ENCODE data around the gene MTA3.

The MTA3 gene

GRCh38 chr2:42653039-42653438 lies 84.6 kb downstream of the MTA3 start:
- no peaks in the 10 kb centered on the region for H3K9me2 ChIP-seq (replicated peaks; ENCODE audit: low read depth, low read length)
- H3K79me2 ChIP-seq (ENCODE audit: insufficient read depth, low read length), result peaks cover 5% of the 10 kb centered on the region; the same call in 1 of the 2 replicates
- H3K9ac ChIP-seq (ENCODE audit: low read depth, low read length, poor library complexity, severe bottlenecking), result no peak overlapping the region
- H3F3A ChIP-seq (ENCODE audit: low read depth), result peaks cover 5% of the 10 kb centered on the region
- no peaks in the 10 kb centered on the region for H3K27me3 ChIP-seq (ENCODE audit: insufficient read depth, low read length, poor library complexity, severe bottlenecking)
- no peak overlapping the region for H3K4me3 ChIP-seq (ENCODE audit: low read length, poor library complexity, severe bottlenecking)
- H3K36me3 ChIP-seq (ENCODE audit: insufficient read depth, low read length), result peaks cover 7% of the 10 kb centered on the region; the same call in 1 of the 2 replicates
- no peak overlapping the region for H3K4me2 ChIP-seq (ENCODE audit: low read depth, low read length, poor library complexity, severe bottlenecking)
- no peaks in the 10 kb centered on the region for H3K9me3 ChIP-seq (ENCODE audit: insufficient read depth, low read depth, low read length)
- no peak overlapping the region for H2AFZ ChIP-seq (ENCODE audit: low read length)
- peaks cover 47% of the 10 kb centered on the region for H3K4me1 ChIP-seq (ENCODE audit: insufficient read depth, low read length, poor library complexity, severe bottlenecking)
- peaks cover 15% of the 10 kb centered on the region for H4K20me1 ChIP-seq (ENCODE audit: insufficient read depth, low read length, poor library complexity, severe bottlenecking)
- TF ChIP-seq EZH2phosphoT487 (IDR thresholded peaks at IDR 0.05; ENCODE audit: borderline replicate concordance), result no peak
- no peak for TF ChIP-seq CTCF (conservative IDR thresholded peaks at IDR 0.05; ENCODE audit: low read length)

DNA sequence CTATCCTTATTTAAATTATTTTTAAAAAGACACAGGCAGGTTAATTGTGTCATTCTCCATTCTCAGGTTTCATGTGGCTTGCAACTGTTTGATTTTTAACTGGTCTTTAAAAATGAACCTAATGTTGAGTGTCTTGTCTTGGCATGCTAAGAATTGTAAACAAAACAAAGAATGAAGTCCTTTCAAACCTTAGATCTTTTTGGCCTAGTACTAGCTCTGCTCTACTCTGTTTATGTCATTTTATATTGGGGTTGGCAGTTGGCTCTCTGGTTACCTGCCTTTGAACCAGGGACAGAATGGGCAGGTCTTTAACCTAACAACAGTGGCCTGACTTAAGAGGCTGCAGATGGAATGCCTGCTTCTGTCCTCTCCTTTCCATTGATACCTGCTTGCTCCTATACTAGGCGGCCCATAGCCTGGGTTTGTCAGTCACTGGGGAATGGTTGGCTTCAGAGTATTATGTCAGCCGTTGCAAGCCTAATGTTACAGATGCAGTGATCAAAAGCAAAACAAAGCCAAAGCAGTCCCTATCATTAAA lies 85.5 kb downstream of the MTA3 start:
- Histone ChIP-seq H3K27me3 (ENCODE audit: insufficient read depth, low read length, poor library complexity, severe bottlenecking) (no peaks in the 10 kb centered on the region), H4K20me1 (ENCODE audit: insufficient read depth, low read length, poor library complexity, severe bottlenecking) (peaks cover 12% of the 10 kb centered on the region), H3K9me2 (replicated peaks; ENCODE audit: low read depth, low read length) (no peaks in the 10 kb centered on the region), H3F3A (ENCODE audit: low read depth) (peaks cover 5% of the 10 kb centered on the region), H3K79me2 (ENCODE audit: insufficient read depth, low read length) (peaks cover 5% of the 10 kb centered on the region; the same call in 1 of the 2 replicates), H2AFZ (ENCODE audit: low read length) (no peak overlapping the region), H3K9ac (ENCODE audit: low read depth, low read length, poor library complexity, severe bottlenecking) (no peak overlapping the region), H3K36me3 (ENCODE audit: insufficient read depth, low read length) (peaks cover 10% of the 10 kb centered on the region; the same call in 1 of the 2 replicates), H3K4me3 (ENCODE audit: low read length, poor library complexity, severe bottlenecking) (no peak overlapping the region), H3K4me1 (ENCODE audit: insufficient read depth, low read length, poor library complexity, severe bottlenecking) (peaks cover 44% of the 10 kb centered on the region), H3K9me3 (ENCODE audit: insufficient read depth, low read depth, low read length) (no peaks in the 10 kb centered on the region), H3K4me2 (ENCODE audit: low read depth, low read length, poor library complexity, severe bottlenecking) (peak overlapping the region; percentile 27)
- TF ChIP-seq CTCF (conservative IDR thresholded peaks at IDR 0.05; ENCODE audit: low read length), result no peak
- no peak for TF ChIP-seq EZH2phosphoT487 (IDR thresholded peaks at IDR 0.05; ENCODE audit: borderline replicate concordance)

DNA sequence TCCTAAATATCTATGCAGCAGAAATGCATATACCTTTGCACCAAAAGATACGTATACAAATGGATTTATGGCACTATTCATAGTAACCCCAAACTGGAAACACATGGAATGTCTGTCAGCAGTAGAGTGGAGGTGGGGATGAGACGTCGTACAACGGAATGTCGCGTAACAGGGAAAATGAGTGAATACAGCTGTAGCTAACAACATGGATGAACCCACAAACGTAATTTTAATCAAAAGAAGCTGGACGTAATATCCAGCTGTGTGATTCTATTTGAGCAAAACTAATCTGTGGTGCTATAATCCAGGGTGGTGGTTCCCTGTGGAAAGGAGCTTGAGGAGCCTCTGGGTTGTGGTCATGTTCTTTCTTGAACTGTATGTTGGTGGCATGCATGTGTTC lies 89.9 kb downstream of the MTA3 start:
- Histone ChIP-seq H3K36me3 (ENCODE audit: insufficient read depth, low read length) (peaks cover 15% of the 10 kb centered on the region; the same call in 1 of the 2 replicates), H3K4me2 (ENCODE audit: low read depth, low read length, poor library complexity, severe bottlenecking) (no peak overlapping the region), H3K4me1 (ENCODE audit: insufficient read depth, low read length, poor library complexity, severe bottlenecking) (peaks cover 22% of the 10 kb centered on the region), H4K20me1 (ENCODE audit: insufficient read depth, low read length, poor library complexity, severe bottlenecking) (peaks cover 5% of the 10 kb centered on the region), H2AFZ (ENCODE audit: low read length) (no peak overlapping the region), H3F3A (ENCODE audit: low read depth) (no peaks in the 10 kb centered on the region), H3K9me3 (ENCODE audit: insufficient read depth, low read depth, low read length) (no peaks in the 10 kb centered on the region), H3K9ac (ENCODE audit: low read depth, low read length, poor library complexity, severe bottlenecking) (no peak overlapping the region), H3K27me3 (ENCODE audit: insufficient read depth, low read length, poor library complexity, severe bottlenecking) (no peaks in the 10 kb centered on the region), H3K79me2 (ENCODE audit: insufficient read depth, low read length) (peaks cover 5% of the 10 kb centered on the region; the same call in 1 of the 2 replicates), H3K9me2 (replicated peaks; ENCODE audit: low read depth, low read length) (no peaks in the 10 kb centered on the region), H3K4me3 (ENCODE audit: low read length, poor library complexity, severe bottlenecking) (no peak overlapping the region)
- TF ChIP-seq CTCF (conservative IDR thresholded peaks at IDR 0.05; ENCODE audit: low read length) (no peak), EZH2phosphoT487 (IDR thresholded peaks at IDR 0.05; ENCODE audit: borderline replicate concordance) (no peak)

Measured in Loucy (cell line).